Keratinocyte (primary cell): ENCODE measurements around the gene IL17REL. TPM values are rescaled to one million over a fixed set of nuclear protein-coding genes. Genes with fewer than 3 reads are reported as not detected.

ENCODE experiments used
- DNase-seq: peaks from one replicate; pipeline ENCODE4 v3.0.0-alpha.2; 2011; ENCODE audit warnings: low read depth, missing footprints, low spot score
- FAIRE-seq: peaks from 2 replicates; lab custom pipeline; 2011; peaks lifted over from hg19 to GRCh38; lab: Jason Lieb, UNC
- H2AFZ ChIP-seq: 2 replicates; pipeline ENCODE4 v1.6.0; 2012; ENCODE audit warnings: low read length, control low read depth, inconsistent platforms; ENCODE audit not compliant: control insufficient read depth
- H3K27ac ChIP-seq: 2 replicates; pipeline ENCODE4 v1.5.1; 2011; ENCODE audit warnings: low read length; ENCODE audit not compliant: control insufficient read depth, insufficient read depth
- H3K27me3 ChIP-seq: 3 replicates; pipeline ENCODE4 v1.6.0; 2011; ENCODE audit warnings: low read length; ENCODE audit not compliant: control insufficient read depth, insufficient read depth; ENCODE audit errors: extremely low read depth
- H3K36me3 ChIP-seq, 2 experiments: 2 replicates in 1 of 2; 3 replicates in 1 of 2; pipeline ENCODE4 v1.5.1; 2011; ENCODE audit warnings: low read length in 2 of 2, mild to moderate bottlenecking in 1 of 2; ENCODE audit not compliant: control insufficient read depth in 2 of 2, insufficient read depth in 2 of 2; ENCODE audit errors: extremely low read depth in 1 of 2
- H3K4me1 ChIP-seq: 3 replicates; pipeline ENCODE4 v1.5.1; 2011; ENCODE audit warnings: low read length; ENCODE audit not compliant: control insufficient read depth, insufficient read depth; ENCODE audit errors: extremely low read depth
- H3K4me2 ChIP-seq: 3 replicates; pipeline ENCODE4 v1.6.0; 2011; ENCODE audit warnings: low read depth, low read length; ENCODE audit not compliant: control insufficient read depth, insufficient read depth; ENCODE audit errors: extremely low read depth
- H3K4me3 ChIP-seq, 3 experiments: fragments of 200-600 bp in 1 of 3; sonication (generic) in 1 of 3; 2 replicates in 2 of 3; 3 replicates in 1 of 3; pipeline ENCODE4 v1.5.1; 2011 to 2016; ENCODE audit warnings: low read length in 3 of 3, mild to moderate bottlenecking in 3 of 3, control low read depth in 2 of 3, inconsistent platforms in 1 of 3, low read depth in 1 of 3, mixed read lengths in 1 of 3, mixed run types in 1 of 3, moderate library complexity in 1 of 3; ENCODE audit not compliant: control insufficient read depth in 2 of 3, insufficient read depth in 2 of 3; ENCODE audit errors: extremely low read depth in 1 of 3
- H3K79me2 ChIP-seq: 2 replicates; pipeline ENCODE4 v1.6.0; 2012; ENCODE audit warnings: low read length; ENCODE audit not compliant: control insufficient read depth, insufficient read depth
- H3K9ac ChIP-seq: 3 replicates; pipeline ENCODE4 v1.6.0; 2011; ENCODE audit warnings: low read length; ENCODE audit not compliant: control insufficient read depth, insufficient read depth; ENCODE audit errors: extremely low read depth
- H3K9me1 ChIP-seq: 3 replicates; pipeline ENCODE4 v1.6.0; 2011; ENCODE audit warnings: low read length; ENCODE audit not compliant: control insufficient read depth, insufficient read depth; ENCODE audit errors: extremely low read depth
- H3K9me3 ChIP-seq: 2 replicates; pipeline ENCODE4 v1.5.1; 2012; ENCODE audit warnings: low read depth, low read length; ENCODE audit not compliant: control insufficient read depth
- H4K20me1 ChIP-seq: 3 replicates; pipeline ENCODE4 v1.6.0; 2011; ENCODE audit warnings: low read length; ENCODE audit not compliant: control insufficient read depth, insufficient read depth; ENCODE audit errors: extremely low read depth
- EZH2 ChIP-seq: IDR thresholded peaks from one replicate; pipeline ENCODE4 v1.6.1; 2012; ENCODE audit warnings: inconsistent platforms, mild to moderate bottlenecking, low read length, moderate library complexity
- dilution Hi-C: fragments of 300-500 bp; cut with MboI; formaldehyde crosslinking; loops from one replicate; pipeline ENCODE4 v1.7.0; 2020; ENCODE audit warnings: low sequenced_read_pairs; ENCODE audit not compliant: extremely low pct_ligation_motif_present
- polyA plus RNA-seq, 5 experiments: library from polyadenylated mRNA; depleted of rRNA in 3 of 5; stranded (reverse) in 3 of 5; stranded (forward) in 1 of 5; unstranded in 1 of 5; fragments of >200 nt; gene quantifications; 1 replicate in 1 of 5; 2 replicates in 3 of 5; 3 replicates in 1 of 5; pipeline versions ENCODE4 v1.2.1 to v1.2.3, GENCODE V29; 2011 to 2012; ENCODE audit warnings: missing spikeins in 2 of 5, low read depth in 1 of 5, low replicate concordance in 1 of 5
- TF ChIP-seq, protein P1 (sequence below), 3 experiments: IDR thresholded peaks in 1 of 3; conservative IDR thresholded peaks in 1 of 3; optimal IDR thresholded peaks in 1 of 3; 2 replicates in 2 of 3; 3 replicates in 1 of 3; pipeline versions ENCODE3 to v1.5.1; 2011; ENCODE audit warnings: low read length in 3 of 3, mild to moderate bottlenecking in 3 of 3, moderate library complexity in 2 of 3, control low read depth in 1 of 3, inconsistent platforms in 1 of 3; ENCODE audit not compliant: insufficient read depth in 2 of 3; ENCODE audit errors: extremely low read depth in 1 of 3

IL17REL gene
- polyA plus RNA-seq, 1 donor (not counting 4 experiments of a cell fraction or from before 2014, with no cell fraction given), result not detected

DNA sequence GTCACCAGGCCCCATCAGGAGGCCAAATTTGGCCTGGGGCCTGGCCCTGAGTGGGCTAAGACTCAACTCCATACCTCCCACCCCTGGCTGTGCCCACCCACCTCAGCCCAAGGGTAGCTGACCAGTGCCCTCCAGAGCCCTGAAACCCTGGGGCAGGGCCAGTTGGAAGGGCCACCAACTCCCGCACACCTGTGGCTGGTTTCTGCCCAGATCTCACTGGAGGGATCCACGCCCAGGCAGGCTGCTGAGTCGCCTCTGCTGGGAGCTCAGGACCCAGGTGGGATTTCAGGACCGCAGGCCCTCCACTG lies 60.9 kb downstream of the IL17REL start:
- Histone ChIP-seq H4K20me1 (no peaks in the 10 kb centered on the region), H3K4me3 (no peak overlapping the region), H3K79me2 (no peaks in the 10 kb centered on the region), H3K27me3 (no peaks in the 10 kb centered on the region), H3K4me1 (peaks cover 34% of the 10 kb centered on the region), H3K9ac (peak overlapping the region; percentile 72), H2AFZ (peak overlapping the region; percentile 8), H3K4me2 (peak overlapping the region; percentile 35), H3K9me1 (no peaks in the 10 kb centered on the region), H3K9me3 (no peaks in the 10 kb centered on the region), H3K36me3 (no peaks in the 10 kb centered on the region), H3K27ac (peak overlapping the region; percentile 69)
- no peak for DNase-seq
- dilution Hi-C loops, result no loop called here
- TF ChIP-seq EZH2, result no peak
- TF ChIP-seq, protein P1, sequence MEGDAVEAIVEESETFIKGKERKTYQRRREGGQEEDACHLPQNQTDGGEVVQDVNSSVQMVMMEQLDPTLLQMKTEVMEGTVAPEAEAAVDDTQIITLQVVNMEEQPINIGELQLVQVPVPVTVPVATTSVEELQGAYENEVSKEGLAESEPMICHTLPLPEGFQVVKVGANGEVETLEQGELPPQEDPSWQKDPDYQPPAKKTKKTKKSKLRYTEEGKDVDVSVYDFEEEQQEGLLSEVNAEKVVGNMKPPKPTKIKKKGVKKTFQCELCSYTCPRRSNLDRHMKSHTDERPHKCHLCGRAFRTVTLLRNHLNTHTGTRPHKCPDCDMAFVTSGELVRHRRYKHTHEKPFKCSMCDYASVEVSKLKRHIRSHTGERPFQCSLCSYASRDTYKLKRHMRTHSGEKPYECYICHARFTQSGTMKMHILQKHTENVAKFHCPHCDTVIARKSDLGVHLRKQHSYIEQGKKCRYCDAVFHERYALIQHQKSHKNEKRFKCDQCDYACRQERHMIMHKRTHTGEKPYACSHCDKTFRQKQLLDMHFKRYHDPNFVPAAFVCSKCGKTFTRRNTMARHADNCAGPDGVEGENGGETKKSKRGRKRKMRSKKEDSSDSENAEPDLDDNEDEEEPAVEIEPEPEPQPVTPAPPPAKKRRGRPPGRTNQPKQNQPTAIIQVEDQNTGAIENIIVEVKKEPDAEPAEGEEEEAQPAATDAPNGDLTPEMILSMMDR (optimal IDR thresholded peaks at IDR 0.05 in 1 of 3, IDR thresholded peaks at IDR 0.05 in 1 of 3, conservative IDR thresholded peaks at IDR 0.05 in 1 of 3; ENCODE audit: extremely low read depth in 1 of 3, insufficient read depth in 2 of 3, low read length in 3 of 3), result no peak
- no peak for FAIRE-seq

DNA sequence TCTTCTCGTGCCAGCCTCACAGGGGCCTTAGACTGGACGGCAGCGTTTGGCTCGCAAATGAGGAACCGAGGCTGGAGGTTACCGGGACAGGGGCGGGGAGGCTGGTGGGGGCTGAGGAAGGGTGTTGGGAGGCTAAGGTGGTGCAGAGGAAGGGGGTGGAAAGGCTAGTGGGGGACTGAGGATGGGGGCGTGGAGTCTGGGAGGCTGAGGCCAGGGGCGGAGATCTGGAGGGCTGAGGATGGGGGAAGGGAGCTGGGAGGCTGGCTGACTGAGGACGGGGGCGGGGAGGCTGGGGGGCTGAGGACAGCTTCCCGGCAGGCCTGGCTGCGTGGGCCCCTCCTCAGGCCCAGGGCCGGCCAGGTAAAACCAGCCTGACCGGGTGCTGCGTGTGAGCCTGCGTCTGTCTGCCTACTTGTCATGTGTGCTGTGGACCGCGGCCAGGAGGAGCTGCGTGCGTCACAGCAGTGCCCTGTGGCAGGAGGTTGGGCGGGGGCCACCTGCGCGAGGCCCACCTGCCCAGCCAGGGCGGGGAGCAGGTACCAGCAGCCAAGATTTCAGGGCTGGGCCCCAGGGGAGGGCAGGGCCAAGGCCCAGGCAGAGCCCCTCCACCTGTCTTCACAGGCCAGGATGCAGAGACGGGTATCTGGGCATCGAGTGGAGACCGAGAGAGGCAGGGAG lies 61.4 kb downstream of the IL17REL start:
- FAIRE-seq (peak; percentile 64), DNase-seq (no peak)
- Histone ChIP-seq H3K9me3 (no peaks in the 10 kb centered on the region), H3K4me1 (peaks cover 37% of the 10 kb centered on the region), H3K36me3 (no peaks in the 10 kb centered on the region), H3K27ac (peak overlapping the region; percentile 69), H3K27me3 (no peaks in the 10 kb centered on the region), H3K9me1 (no peaks in the 10 kb centered on the region), H3K4me2 (peak overlapping the region; percentile 35), H3K9ac (peak overlapping the region; percentile 72), H4K20me1 (no peaks in the 10 kb centered on the region), H2AFZ (peak overlapping the region; percentile 30), H3K4me3 (no peak overlapping the region), H3K79me2 (no peaks in the 10 kb centered on the region)
- dilution Hi-C loops, result no loop called here
- TF ChIP-seq, protein P1 (optimal IDR thresholded peaks at IDR 0.05 in 1 of 3, IDR thresholded peaks at IDR 0.05 in 1 of 3, conservative IDR thresholded peaks at IDR 0.05 in 1 of 3; ENCODE audit: extremely low read depth in 1 of 3, insufficient read depth in 2 of 3, low read length in 3 of 3), result no peak
- TF ChIP-seq EZH2, result no peak
